GM21367 (cell line): Measurements from ENCODE around the gene SYNGR4.
A peak's percentile ranks its signal among the peaks of the same experiment; 100 is the strongest.

Experiments used
- ATAC-seq: cut with Tn5 transposase; IDR thresholded peaks from one replicate; pipeline ENCODE4 v1.9.1; 2021; ENCODE audit not compliant: unreplicated experiment

Gene SYNGR4

DNA sequence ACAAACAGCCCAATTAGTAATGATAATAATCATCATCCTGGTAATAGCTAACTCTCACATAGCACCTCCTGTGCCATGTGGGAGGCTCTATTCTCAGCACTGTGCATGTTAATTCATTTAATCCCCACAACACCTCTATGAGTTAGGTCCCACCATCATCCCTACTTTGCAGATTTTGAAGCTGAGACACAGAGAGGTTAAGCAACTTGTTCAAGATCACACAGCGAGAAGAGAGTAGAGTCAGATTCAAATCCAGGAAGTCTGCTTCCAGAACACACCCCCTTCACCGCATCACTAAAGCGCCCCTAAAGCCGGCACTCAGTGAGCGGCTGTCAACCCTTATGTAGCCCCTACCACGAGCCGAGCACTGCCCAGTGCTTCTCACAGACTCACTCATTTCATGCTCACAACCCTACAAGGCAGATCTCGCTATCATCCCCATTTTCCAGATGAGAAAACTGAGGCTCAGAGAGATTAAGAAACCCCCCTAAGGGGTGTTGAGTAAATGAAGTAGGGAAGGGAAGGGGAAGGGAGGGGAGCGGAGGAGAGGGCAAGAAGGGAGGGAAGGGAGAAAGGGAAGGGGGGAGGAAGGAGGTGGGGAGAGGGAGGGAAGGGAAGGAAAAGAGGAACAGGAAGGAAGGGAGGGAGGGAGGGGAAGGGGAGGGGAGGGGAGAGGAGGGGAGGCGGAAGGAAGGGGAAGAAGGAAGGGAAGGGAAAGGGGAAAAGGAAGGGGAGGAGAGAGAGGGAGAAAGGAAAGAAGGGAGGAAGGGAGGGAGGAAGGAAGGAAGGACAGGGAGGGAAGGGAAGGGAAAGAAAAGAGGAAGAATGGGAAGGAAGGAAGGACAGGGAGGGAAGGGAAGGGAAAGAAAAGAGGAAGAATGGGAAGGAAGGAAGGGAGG lies 22.4 kb upstream of the SYNGR4 start:
- ATAC-seq, result no peak

DNA sequence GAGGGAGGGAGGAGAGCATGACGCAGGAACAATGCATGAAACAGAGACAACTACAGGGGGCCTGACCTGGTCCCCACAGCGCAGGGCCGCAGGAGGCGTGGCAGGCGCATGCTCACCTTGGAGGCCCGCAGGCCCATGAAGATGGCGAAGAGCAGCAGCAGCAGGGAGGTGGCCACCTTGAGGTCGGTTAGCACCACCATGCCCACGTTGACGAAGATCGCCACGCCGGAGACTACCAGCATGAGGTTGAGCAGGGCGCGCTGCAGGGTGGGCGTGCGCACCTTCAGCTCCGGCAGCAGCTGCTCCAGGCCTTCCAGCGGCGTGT lies 21.8 kb upstream of the SYNGR4 start:
- no peak for ATAC-seq

DNA sequence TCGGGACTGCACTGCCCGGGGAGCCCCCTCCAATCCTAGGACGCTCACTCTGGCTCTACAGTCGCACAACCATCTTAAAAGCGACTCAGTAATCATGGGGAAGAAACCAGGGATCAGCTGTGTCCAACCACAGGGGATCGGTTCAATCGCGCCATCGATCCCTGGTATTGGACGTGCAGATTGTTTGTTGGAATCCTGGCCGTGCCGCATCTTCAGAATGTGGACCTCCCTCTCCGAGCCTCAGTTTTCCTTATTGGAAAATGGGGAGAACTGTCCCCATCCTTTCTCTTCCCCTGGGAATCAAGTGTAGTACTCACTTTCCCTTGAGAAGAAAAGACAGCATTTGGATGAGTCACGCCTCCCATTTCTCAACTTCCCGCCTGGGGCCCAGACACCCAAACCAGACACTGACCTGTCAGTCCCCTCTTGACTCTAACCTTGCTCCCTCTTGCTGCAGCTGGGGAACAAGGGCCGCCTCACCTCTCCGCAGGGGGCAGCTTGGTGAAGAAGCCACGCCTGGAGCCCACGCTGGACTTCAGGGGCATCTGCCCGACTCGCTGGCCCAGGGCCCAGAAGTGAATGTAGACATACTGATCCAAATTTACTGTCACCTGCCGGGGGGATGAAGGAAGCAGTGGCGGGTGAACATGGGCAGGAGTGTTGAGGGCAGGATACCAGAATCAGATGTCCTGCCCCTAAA lies 21.2 kb upstream of the SYNGR4 start:
- ATAC-seq, result no peak

DNA sequence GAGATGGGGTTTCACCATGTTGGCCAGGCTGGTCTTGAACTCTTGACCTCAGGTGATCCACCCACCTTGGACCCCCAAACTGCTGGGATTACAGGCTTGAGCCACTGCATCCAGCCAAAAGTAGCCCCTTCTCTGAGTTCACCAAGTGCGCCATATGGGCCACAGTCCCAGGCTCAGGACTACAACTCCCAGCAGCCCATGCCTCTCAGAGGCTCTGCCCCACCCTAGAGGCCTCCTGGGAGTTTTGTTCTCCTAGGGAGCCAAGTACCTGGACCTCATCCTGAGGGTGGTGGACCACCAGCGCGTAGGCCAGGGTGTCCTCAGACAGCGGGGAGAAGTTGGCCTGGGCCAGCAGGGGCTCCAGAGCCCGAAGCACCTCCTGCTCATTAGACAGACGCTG lies 19.3 kb upstream of the SYNGR4 start:
- no peak for ATAC-seq

DNA sequence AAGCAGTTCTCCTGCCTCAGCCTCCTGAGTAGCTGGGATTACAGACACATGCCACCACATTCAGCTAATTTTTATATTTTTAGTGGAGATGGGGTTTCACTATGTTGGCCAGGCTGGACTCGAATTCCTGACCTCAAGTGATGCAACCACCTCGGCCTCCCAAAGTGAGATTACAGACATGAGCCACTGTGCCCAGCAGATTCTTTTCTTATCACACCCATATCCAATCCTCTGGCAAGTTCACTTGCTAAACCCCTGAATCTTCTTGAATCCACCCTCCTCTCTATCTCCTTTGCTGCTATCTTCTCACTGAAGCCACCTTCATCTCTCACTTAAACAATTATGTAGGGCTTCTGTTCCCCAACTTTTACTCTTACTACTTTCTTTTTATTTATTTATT lies 18.0 kb upstream of the SYNGR4 start:
- ATAC-seq, result no peak

DNA sequence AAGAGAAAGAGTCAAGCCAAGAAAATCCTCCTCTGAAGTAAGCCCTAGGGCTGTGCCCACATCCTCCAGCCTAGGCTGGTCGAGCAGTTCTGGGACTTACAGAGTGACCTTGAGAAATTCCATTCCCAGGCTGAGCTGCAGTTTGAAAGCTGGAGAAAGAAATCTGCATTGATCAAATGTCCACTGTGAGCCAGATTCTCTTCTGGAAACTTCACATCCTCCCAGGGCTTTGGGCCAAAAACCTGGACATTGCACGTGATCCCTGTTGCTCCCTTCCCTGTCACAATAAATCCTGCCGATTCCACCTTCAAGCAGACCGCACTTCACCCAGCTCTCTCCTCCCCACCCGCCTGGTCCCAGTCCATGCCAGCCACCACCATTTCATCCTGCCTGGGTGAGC lies 16.1 kb upstream of the SYNGR4 start:
- ATAC-seq, result no peak

DNA sequence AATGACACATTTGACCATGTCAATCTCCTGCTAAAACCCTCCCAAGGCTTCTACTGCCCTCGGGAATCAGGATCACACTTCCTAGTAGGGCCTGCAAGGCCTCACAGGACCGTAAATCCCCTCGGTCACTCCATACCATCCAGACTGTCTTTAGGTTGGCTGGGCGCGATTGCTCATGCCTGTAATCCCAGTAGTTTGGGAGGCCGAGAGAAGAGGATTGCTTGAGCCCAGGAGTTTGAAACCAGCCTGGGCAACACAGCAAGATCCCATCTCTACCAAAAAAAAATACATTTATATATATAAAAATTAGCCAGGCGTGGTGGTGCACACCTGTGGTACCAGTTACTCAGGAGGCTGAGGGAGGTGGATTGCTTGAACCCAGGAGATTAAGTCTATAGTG lies 15.4 kb upstream of the SYNGR4 start:
- ATAC-seq, result no peak

DNA sequence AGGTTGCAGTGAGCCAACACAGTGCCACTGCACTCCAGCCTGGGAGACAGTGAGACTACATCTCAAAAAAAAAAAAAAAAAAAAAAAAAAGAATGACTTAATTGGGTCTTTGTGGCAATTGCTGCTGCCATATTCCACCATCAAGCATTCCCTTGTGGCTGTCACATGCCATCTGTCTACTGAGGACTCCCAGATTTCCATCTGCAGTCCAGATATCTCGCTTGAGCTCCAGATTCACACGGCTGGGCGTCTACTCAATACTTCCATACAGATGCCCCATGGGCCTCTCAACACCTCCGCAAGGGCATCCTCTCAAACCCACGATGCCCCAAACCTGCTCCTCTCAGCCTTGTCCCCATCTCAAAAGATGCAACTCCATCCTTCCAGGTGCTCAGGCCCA lies 13.3 kb upstream of the SYNGR4 start:
- no peak for ATAC-seq

DNA sequence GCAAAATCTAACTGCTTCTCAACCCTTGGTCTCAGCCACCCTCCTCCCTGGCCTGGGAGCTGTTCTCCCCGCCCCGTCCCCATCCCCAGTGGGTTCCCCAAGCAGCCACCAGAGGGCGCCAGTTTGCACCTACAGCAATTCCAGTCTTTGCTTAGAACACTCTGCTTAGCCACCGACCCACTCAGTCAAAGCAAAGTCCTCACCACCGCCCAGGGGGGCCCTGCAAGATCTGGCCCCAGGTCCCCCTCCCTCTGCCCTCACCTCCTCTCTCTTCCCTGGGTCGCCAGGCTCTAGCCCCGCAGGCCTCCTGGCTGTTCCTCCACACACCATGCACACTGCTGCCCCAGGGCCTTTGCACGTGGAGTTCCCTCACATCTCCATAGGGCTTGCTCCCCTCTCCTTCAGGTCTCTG lies 12.8 kb upstream of the SYNGR4 start:
- no peak for ATAC-seq

DNA sequence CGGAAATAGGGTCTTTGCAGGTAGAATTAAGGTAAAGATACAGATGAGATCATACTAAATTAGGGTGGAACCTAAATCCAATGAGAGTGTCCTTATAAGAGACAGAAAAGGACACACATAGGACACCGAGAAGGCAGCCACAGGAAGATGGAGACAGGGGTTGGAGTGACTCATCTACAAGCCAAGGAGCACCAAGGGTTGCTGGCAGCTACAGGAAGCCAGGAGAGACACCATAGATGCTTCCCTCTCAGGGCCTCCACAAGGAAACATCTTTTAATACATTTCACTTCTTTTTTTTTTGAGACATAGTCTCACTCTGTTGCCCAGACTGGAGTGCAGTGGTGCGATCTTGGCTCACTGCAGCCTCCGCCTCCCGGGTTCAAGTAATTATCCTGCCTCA lies 10.5 kb upstream of the SYNGR4 start:
- no peak for ATAC-seq

DNA sequence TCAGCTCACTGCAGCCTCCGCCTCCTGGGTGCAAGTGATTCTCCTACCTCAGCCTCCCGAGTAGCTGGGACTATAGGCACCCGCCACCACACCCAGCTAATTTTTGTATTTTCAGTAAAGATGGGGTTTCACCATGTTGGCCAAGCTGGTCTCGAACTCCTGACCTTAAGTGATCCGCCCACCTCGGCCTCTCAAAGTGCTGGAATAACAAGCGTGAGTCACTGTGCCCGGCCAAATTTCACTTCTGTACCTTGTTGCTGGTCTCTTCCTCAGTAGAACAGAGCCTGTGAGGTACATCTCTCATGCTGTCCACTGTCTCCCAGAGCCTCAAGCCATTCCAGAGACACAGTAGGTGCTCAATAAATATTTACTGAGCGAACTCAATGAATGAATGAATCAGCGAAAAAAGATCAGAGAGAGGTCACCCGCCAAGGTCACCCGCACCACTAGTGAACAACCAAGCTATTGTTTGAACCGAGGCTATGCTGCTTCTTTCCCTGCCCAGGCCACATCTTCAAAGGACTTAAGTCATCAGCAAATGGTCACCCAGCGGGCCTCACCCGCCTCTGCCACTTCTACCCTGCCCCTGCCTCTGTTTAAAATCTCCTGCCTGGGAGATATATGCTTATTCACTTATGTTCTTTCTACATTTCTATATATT lies 9.7 kb upstream of the SYNGR4 start:
- no peak for ATAC-seq

DNA sequence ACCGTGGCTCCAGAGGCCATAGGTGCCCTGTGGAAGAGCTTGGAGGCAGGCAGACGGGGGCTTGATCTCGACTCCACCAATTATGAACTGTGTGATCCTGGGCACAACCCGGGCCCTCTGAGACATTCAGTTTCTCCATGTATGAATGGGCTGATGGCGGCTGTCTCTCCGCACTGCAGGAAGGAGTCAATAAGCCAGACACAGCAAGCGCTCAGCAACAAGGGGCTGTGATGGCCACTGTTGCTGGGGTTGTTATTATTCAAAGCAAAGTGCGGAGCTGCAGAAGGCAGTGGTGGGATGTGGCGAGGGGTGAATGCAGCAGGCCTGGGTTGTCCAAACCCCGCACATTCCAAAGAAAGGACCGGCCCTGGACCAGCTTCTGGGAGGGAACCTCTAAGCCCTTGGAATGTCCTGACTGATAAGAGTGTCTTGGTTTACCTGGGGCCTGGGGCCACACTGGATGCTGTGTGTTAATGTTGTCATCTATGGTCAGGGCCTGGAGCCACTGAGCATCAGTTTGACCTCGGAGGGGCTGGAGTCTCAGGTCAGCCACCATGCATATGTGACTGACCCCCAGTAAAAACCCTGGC lies 8.7 kb upstream of the SYNGR4 start:
- ATAC-seq, result no peak

DNA sequence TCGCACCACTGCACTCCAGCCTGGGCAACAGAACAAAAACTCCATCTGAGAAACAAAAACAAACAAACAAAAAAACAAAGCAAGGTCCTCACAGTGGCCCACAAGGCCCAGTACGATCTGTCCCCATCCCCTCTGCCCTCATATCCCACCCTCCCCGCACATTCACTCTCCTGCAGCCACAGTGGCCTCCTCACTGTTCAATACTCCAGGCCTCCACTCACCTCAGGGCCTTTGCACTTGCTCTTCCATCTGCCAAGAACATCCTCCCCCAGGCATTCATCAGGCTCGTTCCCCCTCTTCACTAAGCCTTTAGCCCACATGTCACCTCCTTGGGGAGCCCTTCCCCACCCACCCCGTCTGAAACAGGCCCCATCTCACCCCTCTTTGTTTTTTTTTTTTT lies 5.0 kb upstream of the SYNGR4 start:
- ATAC-seq, result no peak

DNA sequence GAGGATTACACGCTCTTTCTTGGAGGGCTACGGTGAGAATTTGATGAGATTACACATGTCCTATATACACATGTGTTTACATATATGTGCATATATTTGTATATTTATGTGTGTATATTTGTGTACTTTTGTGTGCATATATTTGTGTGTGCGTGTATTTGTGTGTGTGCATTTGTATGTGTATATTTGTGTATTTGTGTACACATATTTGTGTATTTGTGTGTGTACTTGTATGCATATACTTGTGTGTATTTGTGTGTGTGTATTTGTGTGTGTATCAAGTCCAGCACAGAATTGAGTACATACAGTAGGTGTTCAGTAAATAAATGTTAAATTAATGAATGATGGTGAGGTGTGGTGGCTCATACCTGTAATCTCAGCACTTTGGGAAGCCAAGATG lies 2.3 kb upstream of the SYNGR4 start:
- ATAC-seq, result no peak

DNA sequence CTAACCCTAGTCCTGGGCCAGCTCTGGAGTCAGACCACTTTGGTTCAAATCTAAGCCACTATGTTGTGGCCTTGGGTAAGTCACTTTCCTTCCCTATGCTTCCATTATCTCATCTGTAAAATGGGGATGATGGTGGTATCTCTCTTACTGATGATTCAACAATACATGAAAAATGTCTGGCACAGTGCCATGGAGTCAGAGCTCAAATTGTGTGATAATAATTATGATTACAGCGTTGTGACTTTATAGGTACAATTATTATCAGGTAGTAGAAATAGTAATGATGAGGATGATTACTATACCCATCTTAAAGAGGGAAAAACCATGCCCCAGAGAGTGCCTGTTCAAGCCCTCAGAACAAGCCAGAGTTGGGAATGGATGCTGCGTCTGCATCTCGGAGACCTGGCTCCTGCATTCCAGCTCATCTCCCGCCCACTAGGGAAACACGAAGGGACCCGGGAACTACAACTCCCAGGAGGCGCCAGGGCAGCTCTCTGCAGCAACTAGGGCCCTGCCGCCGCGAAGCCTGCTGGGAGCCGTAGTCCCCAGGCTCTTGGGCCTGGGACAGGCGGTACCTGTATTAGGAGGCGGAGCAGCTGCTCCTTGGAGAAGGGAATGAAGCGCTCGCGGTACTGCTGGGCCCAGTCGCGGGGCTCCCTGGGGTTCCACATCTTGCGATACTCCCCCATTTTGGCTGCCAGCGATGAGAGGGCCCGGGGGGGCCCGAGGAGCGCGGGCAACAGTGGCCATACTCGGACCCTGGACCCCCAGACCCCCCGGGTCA lies 1.3 kb upstream of the SYNGR4 start:
- ATAC-seq, result peak; percentile 40

DNA sequence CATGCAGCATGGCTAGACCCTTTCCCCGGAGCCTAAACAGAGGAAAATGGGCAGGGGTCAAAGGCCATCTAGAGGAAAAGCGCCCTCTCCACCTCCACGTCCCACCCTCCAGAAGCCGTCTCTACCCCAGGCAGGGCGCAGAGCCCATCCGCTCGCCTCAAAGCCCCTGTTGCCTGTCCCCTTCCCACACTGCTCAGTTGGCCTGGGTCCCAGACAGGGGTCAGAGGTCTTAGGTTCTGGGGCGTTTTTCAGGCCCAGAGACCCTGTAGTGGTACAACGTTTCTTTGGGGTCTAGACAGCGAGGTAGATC lies 712 bp upstream of the SYNGR4 start:
- no peak for ATAC-seq

DNA sequence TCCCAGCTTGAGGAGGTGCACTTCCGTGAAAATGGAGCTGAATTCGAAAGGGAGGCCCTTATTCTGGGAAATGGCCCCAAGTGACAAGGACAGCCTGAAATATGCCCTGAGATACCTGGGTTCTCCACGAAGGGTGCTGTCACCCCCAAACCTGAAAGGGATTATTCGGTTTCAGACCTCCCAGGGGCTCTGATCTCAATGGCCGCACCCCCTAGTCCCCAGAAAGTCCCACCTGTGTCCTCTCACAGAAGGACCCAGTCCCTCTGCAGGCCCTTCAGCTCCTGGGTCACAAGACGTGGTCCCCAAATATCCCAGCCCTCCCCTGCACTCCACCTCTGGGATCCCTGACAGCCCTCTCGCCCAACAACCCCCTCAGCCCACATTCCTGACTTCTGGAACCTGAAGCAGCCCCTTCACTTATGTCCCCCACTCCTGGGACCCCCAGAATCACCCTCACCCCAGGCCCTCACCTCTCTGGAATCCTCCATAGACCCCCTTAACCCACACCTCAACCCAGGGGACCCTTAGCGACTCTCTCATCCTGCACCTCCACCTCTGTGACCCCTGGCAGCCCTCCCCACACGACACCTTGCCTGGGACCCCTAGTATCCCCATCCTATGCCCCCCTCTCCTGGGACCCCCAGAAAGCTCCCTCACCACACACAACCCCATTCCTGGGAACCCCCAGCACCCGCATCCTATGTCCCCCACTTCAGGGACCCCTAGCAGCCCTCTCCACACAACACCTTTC lies 606 bp downstream of the SYNGR4 start:
- no peak for ATAC-seq

DNA sequence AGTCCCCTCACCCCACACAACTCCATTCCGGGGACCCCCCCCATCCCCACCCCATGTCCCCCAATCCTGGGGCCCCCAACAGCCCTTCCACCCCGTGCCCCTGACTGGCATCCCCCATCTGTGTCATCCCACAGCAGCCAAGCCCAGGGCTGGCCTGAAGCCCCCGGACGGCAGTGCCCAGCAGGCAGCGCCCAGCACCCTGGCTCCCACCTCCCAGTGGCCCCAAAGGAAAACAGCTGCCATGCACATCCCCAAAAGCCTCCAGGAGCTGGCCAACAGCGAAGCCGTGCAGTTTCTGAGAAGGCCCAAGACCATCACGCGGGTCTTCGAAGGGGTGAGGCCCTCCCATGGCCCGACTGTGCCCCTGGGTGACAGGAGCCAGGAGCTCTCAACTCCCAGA lies 1.4 kb downstream of the SYNGR4 start:
- no peak for ATAC-seq

DNA sequence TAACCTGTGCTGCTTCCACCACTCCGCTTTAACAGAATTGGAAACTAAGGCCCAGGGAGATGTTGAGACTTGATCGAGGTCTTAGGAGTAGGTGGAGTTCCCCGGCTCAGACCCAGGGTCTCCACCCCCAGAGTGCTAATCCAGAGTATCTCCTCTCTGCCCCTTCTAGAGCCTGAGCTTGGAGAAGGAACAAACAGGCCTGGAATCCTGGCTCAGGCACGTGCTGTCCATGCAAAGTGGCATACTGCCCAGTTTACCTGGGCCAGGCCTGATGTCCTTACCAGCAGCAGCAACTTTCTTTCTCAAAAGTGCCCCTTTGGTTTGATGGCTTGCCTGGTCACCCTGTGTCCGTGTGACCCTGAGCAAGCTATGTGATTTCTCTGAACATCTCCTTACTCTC lies 3.7 kb downstream of the SYNGR4 start:
- no peak for ATAC-seq

DNA sequence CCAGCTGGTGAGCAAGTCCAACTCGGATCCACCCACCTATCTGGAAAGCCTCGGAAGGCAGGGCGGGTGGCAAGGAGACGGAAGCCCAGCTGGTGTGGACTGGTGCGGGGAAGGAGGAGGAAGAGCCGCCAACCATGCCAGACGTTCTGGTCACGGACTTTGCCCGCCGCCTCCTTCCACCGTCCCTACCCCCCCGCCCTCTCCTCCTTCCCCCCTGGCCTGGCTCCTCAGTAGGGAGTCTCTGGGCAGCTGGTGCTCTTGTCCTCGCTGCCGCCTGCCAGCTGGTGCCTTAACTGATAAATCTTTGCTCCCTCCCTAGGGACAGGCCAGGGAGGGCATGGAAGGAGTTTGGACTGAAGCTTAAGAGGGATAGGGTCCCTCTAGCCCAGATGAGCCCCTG lies 4.8 kb downstream of the SYNGR4 start:
- ATAC-seq, result no peak

DNA sequence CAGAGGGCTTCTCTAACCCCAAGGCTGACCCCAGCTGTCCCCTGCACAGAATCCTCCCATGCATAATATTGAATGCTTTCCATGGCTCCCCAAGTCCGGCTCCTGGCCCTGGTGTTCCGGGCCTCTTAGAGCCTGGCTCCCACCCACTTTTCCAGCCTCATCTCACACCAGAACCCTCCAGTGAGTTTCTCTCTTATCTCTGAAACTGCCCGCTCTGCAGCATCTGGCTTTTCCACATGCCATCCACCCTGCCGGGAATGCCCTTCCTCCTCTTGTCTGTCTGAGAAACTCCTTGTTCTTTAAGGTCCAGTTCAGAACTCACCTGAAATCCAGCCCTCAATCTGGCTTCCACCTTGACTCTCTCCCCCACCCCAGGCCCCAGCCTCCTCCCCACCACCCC lies 6.8 kb downstream of the SYNGR4 start:
- ATAC-seq, result no peak
